Measurements from ENCODE around the gene ATRNL1.
"Not testable (repeated sequence)": the region's sequence is repeated elsewhere in the genome, so short reads cannot be mapped to it uniquely, and the experiment has no call there.

The ATRNL1 gene

DNA sequence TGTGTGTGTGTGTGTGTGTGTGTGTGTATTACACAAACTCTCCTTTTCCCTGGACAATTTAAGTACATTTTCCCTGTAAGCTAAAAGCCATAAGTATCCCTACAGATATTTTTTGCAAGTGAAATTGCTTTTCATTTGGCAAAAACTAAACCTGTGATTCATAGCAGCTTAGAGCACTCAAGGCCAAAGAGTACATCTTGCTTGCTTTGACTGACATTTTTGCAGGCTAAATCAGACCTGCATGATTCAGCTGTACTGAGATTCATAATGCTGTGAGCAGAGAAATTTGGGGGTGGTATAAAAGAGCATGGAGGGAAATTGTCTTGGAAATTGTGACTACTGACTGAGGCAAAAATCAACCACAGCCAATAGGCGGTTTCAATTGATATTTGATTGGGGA is 679.4 kb downstream of the ATRNL1 start:
- no peak for DNase-seq

DNA sequence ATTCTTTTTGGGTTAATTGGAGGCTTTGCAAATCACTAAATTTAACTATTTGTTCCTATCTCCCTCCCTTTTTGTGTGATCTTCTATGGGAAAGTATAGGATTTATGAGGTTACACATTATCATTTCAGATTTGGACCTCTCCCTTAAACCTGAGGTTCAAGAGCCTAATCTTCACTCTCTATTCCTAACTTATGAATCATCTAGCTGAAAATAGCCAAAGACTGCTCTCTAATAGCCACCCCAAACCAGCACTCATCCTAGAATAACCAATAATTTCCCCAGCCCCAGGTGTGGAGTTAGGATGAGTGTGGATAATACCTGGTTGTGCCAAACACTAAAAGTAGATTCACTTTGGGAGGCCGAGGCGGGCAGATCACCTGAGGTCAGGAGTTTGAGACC is 680.7 kb downstream of the ATRNL1 start:
- no peak for DNase-seq

GRCh38 chr10:115774721-115775120 is 681.6 kb downstream of the ATRNL1 start:
- no peak for DNase-seq

DNA sequence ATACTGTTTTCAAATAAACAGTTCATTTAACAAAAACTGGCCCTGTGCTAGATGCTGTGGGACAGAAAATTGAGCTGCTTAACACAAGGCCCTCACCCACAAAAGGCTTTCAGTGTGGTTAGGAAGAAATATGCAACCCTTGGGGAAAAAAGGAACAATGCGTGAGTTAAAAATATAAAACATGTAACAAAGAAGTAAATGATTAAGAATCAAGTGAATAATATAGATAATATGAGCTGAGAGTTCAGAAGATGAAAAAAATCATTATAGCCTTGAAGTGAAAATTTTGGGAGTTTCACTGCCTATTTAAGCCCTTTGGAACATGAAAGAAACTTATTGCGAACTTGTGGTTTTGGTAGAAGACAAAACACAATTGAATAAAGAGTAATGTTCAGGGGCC is 684.5 kb downstream of the ATRNL1 start:
- no peak for DNase-seq

DNA sequence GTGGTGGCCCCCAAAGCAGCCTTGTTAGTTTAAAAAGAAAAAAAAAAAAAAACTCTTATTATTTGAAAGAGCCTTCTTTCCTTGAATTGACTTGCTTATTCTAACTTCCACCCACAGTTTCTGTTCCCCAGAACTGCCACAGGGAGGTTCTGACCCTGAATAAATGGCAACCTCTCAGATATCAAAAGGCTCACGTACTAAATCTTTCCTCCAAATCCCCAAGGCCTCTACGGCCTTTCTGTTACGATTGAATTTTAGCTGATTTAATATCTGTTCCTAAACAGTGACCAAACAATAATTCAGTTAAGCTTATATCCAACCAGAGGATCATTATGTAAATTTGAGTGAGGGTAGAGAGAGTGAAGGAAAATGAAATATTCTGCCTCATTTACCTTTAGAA is 697.1 kb downstream of the ATRNL1 start:
- no peak for DNase-seq

DNA sequence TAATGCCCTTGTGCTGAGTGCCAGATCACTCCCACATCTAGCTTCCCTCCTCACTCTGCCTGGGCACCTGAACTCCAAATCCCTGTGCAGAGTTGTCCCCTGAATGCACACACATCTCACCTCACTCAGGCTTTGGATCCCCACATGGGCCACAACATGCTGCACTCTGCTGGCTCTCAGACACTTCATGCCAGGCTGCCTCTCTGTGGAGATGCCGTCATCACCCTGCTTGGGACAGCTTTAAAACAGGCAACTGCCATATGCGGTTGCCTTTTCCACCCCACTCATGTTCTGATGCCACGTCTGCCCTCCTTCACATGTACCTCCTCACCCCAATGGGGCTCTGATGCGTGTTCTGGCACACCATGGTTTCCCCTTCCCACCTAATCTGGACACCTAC is 702.8 kb downstream of the ATRNL1 start:
- DNase-seq = no peak

DNA sequence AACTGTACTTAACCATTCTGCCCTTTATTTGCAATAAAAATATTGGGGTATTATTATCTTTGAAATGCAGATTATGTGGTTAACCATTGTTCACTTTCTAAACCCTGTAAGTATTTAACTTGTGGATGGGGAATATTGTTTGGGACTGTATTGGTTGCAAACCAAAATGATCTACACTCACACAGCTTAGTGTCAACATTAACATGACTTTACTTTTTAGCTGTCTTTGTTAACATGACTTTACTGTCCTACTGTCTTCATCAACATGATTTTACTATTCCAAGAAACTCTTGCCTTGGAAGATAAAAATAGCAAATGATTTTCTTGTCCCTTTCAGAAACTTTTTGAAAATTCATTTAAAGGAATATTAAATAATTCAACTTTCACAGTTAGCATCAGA is 708.3 kb downstream of the ATRNL1 start:
- no peak for DNase-seq

GRCh38 chr10:115801992-115802391 is 708.8 kb downstream of the ATRNL1 start:
- no peak for DNase-seq

- no peak for DNase-seq
Measured at GRCh38 chr10:115802911-115803310, 709.7 kb downstream of the ATRNL1 start.

DNA sequence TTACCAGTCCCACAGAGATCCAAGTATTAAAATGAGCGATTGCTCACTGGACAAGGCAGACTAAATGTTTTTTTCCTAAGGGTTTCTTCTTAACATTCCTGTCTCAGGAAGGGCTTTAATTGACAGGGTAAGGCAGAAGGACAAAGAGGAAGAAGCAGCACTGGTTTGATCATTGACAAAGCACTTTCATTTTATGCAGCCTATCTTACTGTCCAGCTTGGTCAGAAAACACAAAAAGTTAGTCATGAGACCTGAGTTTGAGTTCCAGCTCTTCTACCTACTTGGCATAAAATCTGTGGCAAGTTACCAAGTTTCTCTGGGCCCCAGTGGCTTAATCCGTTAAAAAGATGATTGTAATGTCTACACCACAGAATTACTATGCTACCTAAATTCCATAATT is 721.4 kb downstream of the ATRNL1 start:
- DNase-seq = no peak

GRCh38 chr10:115818012-115818411 is 724.8 kb downstream of the ATRNL1 start:
- no peak for DNase-seq

DNA sequence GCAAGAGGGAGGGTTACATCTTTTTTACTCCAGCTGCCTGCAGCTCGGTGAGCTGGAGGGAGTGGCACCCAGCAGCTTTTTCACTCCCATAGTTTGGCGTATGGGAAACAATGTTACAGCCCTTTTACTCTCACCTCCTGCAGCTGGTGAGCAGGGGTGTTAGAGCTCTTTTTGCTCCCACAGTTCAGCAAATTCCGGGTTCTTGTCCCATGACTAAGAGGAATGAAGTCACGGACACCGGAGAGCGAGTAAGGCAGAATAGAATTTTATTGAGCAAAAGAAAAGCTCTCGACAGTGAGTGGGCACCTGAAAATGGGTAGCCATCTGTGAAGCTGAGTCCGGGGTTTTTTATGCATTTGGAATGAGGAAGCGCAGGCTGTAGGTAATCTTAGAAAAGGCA is 733.2 kb downstream of the ATRNL1 start:
- no peak for DNase-seq

DNA sequence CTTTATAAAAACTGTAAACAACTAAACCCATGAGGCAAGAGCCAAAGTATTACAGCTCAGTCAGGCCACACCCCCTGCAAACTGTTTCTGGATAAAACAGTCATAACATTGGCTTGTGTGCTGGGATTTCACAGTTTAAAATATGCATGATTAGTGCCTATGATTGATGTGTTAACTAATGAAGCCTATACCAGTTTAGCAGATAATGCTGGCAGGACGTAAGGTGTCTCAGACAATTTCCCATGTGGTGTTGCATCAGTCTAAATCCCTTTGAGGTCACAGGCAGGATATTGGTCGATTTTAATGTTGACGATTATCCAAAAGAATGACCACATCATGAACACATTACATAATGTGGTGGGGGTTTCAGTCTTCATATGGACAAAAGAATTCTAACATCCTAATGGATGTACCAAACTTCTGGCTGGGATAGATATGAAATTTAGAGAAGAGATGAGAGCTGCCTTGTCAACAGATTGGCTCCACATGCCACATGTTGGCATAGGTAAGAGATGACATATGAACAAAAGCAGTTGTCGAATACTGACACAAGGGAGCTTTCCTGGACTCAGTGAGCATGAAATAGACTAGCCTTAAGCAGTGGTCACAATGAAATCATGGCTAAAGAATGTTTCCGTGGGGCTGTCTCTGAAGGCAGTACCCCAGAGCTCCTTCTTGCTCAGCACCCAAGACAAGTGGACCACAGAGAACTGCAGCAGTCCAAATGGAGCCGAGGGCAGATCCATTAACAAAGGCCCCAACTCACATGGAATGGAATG is 734.3 kb downstream of the ATRNL1 start:
- DNase-seq = no peak

- DNase-seq = not testable (repeated sequence)
Measured at GRCh38 chr10:115828182-115828581, 735.0 kb downstream of the ATRNL1 start.

- DNase-seq = no peak
Measured at GRCh38 chr10:115829521-115830205, 736.5 kb downstream of the ATRNL1 start.

DNA sequence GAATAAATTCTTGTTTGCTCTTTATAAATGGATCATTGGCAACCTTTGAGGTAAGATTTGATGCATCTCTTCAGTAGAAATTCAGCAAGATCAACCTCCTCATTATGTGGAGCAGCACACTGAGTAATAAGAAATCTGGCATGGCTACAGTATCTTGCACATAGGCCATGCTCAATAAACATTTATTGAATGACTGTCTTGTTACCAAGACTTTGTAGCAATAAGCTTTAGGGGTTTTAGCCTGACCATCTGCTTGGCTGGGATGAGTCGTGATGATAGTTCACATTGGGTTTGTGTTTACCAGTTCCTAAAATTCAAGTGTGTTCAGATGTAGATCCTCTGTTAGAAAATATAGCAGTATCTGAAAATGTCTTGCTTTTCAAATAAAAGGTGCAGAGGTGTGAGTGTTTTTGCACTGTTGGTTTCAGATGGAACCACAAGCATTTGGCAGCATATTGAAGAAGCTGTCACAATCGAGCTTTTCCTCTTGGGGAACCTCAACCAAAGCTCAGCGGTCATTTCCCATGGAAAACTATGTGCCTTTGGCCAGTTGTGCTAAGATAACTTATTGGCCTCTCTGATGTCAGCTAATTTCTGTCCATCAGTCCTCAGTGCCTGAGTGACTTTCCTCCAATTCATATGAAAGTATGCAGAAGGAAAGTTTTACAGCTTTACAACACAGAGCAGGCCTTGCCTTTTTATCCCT is 737.3 kb downstream of the ATRNL1 start:
- DNase-seq = no peak

DNA sequence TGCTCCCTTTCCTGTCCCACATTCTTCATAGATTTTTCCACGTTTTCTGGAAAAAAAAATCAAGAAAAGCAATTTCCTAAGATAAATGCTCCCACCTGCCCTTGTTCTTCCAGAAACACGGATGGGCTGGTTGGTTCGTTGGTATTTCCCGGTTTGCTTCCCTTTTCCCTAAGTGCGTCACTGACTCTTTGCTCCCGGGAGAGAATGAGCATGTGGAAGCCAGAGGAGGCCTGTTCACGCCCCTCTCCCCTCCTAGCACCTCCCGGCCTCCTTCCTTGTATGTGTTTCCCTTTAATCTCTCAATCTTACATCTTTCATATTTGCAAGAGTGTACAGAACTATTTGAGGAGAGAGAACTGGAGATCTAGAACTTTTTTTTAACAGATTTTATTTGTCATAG is 737.9 kb downstream of the ATRNL1 start:
- no peak for DNase-seq

- no peak for DNase-seq
Measured at GRCh38 chr10:115833119-115833518, 740.0 kb downstream of the ATRNL1 start.

GRCh38 chr10:115844591-115844990 is 751.4 kb downstream of the ATRNL1 start:
- no peak for DNase-seq

DNA sequence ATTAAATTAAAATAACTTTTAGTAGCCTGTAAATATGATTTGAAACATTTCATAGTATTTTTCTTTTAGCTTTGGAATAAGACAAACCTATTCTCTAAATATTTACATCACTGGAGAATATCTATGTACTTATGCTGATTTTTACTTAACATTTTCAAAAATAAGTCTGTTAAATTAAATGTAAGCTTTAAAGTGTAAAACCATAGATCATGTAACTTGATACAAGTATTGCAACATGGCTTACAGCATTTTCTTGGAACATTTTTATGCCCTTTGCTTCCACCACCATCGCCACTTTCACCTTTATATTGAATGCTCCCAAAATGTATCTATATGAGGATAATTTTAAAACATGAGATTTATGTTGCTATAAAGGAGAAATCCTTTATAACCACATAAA is 752.8 kb downstream of the ATRNL1 start:
- no peak for DNase-seq

GRCh38 chr10:115846528-115846927 is 753.4 kb downstream of the ATRNL1 start:
- no peak for DNase-seq

- DNase-seq = no peak
Measured at GRCh38 chr10:115849197-115849596, 756.0 kb downstream of the ATRNL1 start.

DNA sequence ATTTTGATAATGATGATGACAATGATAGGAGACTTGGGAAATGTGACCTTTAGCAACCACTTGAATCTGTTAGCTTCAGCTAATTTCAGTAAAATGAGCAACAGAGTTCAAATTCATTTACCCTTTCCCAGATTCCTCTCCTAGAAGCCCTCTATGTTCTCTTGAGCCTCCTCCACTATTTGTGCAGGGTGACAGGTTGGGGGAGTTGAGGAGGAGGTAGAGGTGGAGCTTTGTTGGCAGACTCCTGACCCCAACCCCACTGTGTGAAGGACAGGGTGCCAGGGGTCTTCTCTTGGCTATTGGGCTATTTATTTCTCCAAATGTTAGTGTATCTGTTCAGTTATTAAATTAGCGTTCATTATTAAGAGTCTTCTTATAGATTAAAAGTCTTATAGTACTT is 757.5 kb downstream of the ATRNL1 start:
- DNase-seq = no peak

- DNase-seq = no peak
Measured at GRCh38 chr10:115851695-115852094, 758.5 kb downstream of the ATRNL1 start.

All from CD4-positive, alpha-beta T cell treated with Interleukin-12 subunit alpha and Interleukin-12 subunit beta, for 1 hour (primary cell).